Fibroblast of gingiva (primary cell): Measurements from ENCODE around the gene SP1.

Source experiments
- DNase-seq: peaks from one replicate; pipeline ENCODE4 v3.0.0-alpha.2; 2011; ENCODE audit warnings: low read depth

SP1 gene

DNA sequence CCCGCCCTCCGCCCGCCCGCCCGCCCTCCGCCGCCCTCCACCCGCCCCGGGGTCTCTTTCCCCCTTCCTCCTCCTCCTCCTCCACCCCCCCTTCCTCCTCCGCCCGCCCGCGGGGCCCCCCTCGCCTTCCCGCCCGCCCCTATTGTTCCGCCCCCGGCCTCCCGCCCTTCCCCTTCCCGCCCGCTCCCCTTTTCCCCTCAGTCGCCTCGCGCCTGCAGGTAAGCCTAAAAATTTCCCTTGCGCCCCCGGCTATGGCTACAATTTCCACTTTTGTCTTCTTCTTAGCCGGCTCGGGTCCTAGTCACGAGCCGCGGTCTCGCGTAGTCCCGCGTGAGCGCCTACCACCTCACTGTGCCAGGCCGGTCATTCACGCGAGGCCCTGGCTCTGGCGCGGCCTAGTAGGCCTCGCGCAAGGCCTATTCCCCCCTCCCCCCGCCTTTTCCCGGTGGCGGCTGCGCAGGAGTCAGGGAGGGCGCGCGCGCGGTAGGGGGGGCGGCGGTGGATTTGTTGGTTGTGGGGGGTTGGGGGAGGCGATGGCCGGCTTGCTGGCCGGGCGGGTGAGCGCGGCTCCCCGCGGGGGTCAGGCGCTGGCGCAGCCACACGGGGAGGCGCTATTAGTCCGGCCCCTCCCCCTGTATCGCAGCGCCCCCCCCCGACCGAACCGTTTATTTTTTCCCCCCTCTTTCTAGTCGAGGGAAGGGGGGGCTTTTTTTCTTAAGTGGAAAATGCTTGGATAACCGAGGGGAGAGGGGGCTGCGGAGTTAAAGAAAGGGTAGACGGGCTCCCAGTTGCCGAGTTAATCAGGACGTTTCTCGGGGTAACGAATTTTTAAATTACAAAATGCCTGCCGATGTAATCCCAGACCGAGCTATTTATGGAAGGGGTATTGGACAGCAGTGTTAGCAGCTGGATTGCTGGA lies 72.4 kb downstream of the SP1 start:
- peak; percentile 91 for DNase-seq

GRCh38 chr12:53453953-53454640 lies 74.1 kb downstream of the SP1 start:
- no peak for DNase-seq

DNA sequence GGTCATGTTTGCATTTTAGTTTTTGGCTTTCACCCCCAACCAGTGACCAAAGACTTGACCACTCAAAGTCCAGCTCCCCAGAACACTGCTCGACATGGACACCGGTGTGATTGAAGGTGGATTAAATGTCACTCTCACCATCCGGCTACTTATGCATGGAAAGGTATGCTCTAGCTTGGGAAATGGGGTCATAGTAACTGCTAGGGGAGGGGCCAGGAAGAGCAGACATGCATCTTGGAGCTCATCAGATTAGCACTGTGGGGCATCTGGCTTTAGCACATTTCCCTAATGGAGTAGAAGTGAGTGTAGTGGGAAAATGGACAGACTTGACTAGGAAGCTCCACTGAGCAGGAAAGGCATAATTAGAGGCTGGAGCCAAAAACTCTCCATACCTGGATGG lies 74.7 kb downstream of the SP1 start:
- DNase-seq, result no peak

DNA sequence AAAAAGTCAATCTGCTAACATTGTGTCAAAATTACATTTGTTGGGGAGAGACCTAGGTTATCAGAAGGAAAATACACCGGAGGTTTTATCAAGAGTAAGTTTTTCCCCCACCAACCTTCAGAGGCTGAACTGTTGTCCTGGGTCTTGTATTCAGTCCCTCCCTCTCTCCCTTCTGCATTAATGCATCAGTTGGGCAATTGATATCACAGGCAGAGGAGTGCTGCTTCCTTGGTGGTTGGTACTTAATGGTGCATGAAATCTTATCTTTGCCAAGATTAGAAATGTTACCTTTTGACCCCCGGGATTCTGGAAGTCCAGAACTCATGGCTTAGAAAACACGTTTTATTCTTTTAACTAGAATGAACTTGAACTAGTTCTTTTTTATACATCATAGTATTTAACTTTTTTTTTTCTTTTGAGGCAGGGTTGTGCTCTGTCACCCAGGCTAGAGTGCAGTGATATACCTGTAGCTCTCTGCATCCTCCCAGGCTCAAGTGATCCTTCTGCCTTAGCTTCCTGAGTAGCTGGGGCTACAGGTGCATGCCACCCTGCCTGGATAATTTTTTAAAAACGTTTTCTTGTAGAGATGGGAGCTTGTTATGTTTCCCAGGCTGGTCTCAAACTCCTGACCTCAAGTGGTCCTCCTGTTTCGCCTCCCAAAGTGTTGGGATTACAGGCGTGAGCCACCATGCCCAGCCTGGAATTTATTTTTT lies 76.8 kb downstream of the SP1 start:
- DNase-seq, result no peak

GRCh38 chr12:53459097-53459496 lies 79.1 kb downstream of the SP1 start:
- no peak for DNase-seq

DNA sequence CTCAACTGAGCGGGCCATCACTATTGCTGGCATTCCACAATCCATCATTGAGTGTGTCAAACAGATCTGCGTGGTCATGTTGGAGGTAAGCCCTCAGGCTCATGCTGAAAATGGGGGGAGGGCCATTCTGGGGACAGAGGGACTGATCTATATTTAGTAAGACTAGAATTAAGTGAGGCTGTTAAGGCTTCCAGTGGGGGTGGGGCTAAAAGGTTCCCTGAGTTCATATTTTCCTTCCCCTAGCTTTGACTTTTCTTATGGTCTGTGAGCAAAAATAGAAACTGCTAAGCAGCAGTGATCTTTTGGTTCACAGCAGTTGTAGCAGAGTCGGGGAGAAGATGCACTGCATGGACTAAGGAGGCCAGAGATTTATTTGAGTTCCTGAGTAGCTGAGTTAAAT lies 81.1 kb downstream of the SP1 start:
- DNase-seq, result no peak

DNA sequence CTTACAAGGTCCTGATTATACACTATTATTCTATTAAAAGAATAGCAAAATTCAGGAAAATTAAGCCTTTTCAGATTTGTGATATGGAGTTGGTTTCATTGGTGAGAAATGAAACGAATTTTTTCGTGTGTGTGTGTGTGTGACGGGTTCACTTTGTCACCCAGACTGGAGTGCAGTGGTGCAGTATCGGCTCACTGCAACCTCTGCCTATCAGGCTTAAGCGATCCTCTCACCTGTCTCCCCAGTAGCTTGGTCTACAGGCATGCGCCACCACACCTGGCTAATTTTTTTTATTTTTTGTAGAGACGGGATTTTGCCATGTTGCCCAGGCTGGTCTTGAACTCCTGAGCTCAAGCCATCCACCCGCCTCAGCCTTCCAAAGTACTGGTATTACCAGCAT lies 81.6 kb downstream of the SP1 start:
- DNase-seq, result no peak

DNA sequence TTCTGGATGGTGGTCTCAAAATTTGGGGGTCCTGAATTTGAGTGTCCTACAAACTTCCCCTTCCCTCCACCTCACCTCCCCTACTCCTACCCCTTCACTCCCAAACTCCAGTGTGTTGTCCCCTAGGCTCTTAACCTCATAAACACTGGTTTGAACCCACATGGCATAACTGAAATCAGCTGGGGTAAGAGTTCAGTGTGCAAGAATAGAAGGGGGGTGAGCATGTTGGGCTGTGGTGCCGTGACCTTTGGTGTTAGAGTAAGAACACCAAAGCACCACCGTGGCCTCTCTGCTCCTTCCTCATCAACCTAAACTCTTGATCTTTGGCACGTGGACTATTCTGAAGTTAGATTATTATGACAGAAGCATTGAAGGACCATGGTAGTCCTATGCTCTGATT lies 83.0 kb downstream of the SP1 start:
- no peak for DNase-seq

DNA sequence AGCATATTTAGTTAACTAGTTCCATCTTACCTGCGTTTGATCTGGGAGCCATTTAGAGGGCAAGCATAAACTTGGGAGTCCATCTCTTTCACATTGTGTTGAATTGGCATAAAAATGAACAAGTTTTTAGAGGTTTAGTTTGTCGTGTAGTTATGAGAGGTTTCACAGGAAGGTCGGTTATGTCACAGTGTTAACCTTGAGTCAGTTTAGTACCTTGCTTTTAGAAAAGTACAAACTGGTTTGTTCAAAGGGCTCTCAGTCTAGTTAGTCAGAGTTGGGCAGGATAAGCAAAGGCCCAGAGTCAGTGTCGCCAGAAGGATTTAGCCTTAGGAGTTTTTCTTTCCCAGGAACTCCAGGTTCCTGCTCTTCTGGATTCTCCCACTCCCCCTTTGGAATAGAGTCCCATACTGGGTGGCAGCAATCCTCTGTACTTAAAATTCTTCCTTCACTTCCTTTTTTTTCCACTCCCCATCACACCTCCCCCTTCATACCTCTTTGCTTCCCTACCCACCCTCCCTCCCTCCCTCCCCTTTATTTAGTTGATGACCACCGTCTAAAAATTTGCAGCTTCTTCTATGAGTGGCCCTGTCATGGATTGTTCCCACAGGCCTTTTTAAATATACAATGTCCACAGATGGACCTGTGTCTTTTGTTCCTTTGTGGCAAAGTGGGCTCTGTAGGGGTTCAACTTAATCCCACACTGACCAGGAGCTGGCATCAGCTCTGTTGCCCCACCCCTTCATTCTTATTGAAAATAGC lies 84.0 kb downstream of the SP1 start:
- no peak for DNase-seq

DNA sequence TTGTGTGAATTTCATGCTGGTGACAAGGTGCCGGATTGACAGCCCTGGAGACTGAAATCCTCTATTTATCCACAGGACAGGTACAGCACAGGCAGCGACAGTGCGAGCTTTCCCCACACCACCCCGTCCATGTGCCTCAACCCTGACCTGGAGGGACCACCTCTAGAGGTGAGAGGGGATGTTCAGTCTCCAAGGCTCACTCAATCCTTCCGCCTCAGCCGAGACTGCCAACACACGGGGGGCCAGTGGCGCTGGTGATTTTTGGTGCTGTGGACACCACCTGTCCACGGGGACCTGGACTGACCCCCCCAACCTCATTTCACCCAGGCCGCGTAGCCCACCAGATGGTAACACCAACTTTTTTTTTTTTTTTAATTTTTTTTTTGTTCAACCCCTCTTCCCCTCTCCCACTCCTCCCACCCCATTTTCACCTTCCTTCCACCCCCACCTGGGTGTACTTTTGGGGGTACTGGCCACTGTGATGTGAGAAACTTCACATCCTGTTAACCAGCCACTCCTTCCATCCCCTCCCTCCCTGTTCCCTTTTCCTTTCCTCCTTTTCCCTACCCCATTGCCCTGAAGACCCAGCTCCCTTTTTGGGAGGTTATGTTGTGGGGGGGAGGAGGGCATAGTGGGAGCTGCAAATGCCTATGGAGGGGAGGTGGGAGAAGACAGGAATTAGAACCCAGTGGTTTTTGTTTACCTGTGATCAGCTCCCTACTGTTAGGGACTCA lies 84.9 kb downstream of the SP1 start:
- no peak for DNase-seq

DNA sequence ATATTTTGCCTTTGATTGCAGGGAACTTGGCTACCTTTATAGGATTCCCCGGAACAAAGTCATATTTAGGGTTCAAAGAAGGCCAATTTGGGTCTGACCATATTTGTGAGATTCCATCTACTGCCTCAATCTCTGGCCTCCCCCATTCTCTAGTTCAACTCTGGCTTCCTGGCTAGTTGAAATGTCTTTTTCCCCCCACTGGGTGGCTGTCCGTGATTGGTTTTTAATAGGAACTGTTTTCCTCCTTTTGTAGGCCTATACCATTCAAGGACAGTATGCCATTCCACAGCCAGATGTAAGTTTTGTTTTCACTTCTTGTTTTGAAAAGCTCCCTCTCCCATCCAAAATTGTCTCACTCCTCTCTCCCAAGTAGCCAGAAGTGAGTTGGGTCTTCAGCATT lies 85.7 kb downstream of the SP1 start:
- no peak for DNase-seq
